ENCODE data around the gene CRYGN. TPM values are rescaled to one million over a fixed set of nuclear protein-coding genes. Genes with fewer than 3 reads are reported as not detected.

CRYGN gene
- total RNA-seq, 1 donor from 2014 or later = 0.16 TPM

GRCh38 chr7:151413241-151413640, 26.7 kb downstream of the CRYGN start:
- no peak for TF ChIP-seq CTCF (conservative IDR thresholded peaks at IDR 0.05)

GRCh38 chr7:151412318-151412717, 27.6 kb downstream of the CRYGN start:
- Mint-ChIP-seq H3K9me3 (no peaks in the 10 kb centered on the region), H3K4me3 (peak overlapping the region; percentile 41), H3K36me3 (ENCODE audit: low read depth) (no peaks in the 10 kb centered on the region), H3K4me1 (peaks cover 14% of the 10 kb centered on the region), H3K27me3 (ENCODE audit: low read depth) (peaks cover 39% of the 10 kb centered on the region), H3K27ac (ENCODE audit: unreplicated experiment) (no peak overlapping the region)
- no peak for TF ChIP-seq CTCF (conservative IDR thresholded peaks at IDR 0.05)
- DNase-seq (ENCODE audit: low read depth, low spot score) = no peak

More at GRCh38 chr7:151413241-151413640, 26.7 kb downstream of the CRYGN start:
- Mint-ChIP-seq H3K4me3 (no peak overlapping the region), H3K27ac (ENCODE audit: unreplicated experiment) (no peak overlapping the region), H3K36me3 (ENCODE audit: low read depth) (peaks cover 3% of the 10 kb centered on the region), H3K4me1 (peaks cover 14% of the 10 kb centered on the region), H3K9me3 (peaks cover 2% of the 10 kb centered on the region), H3K27me3 (ENCODE audit: low read depth) (peaks cover 39% of the 10 kb centered on the region)
- no peak for DNase-seq (ENCODE audit: low read depth, low spot score)

- Mint-ChIP-seq H3K36me3 (ENCODE audit: low read depth) (no peaks in the 10 kb centered on the region), H3K27me3 (ENCODE audit: low read depth) (peaks cover 34% of the 10 kb centered on the region), H3K9me3 (no peaks in the 10 kb centered on the region), H3K4me3 (peak overlapping the region; percentile 89), H3K4me1 (peaks cover 20% of the 10 kb centered on the region), H3K27ac (ENCODE audit: unreplicated experiment) (no peak overlapping the region)
- DNase-seq (ENCODE audit: low read depth, low spot score) = no peak
- TF ChIP-seq CTCF (conservative IDR thresholded peaks at IDR 0.05) = no peak
These were observed 28.4 kb downstream of the CRYGN start for GRCh38 chr7:151411551-151411950.

GRCh38 chr7:151410405-151411390, 29.2 kb downstream of the CRYGN start:
- Mint-ChIP-seq H3K27ac (ENCODE audit: unreplicated experiment) (peak overlapping the region; percentile 19), H3K4me3 (peak overlapping the region; percentile 89), H3K36me3 (ENCODE audit: low read depth) (no peaks in the 10 kb centered on the region), H3K27me3 (ENCODE audit: low read depth) (peaks cover 31% of the 10 kb centered on the region), H3K4me1 (peaks cover 23% of the 10 kb centered on the region), H3K9me3 (no peaks in the 10 kb centered on the region)
- peak; percentile 36 for DNase-seq (ENCODE audit: low read depth, low spot score)
- TF ChIP-seq CTCF (conservative IDR thresholded peaks at IDR 0.05) = no peak

GRCh38 chr7:151409667-151410404, 30.1 kb downstream of the CRYGN start, which contains the start of gene WDR86:
Gene WDR86 (minus strand): TSS chr7:151410038. CDS start chr7:151409589, 449 bp downstream.
- peak within 1 kb of the TSS; percentile 92 for H3K4me3 Mint-ChIP-seq
- H3K27ac Mint-ChIP-seq (ENCODE audit: unreplicated experiment) = peak within 1 kb of the TSS; percentile 35
- peak; percentile 17 for TF ChIP-seq CTCF (conservative IDR thresholded peaks at IDR 0.05)
- H3K9me3 Mint-ChIP-seq = no peaks in the 10 kb centered on the region
- H3K27me3 Mint-ChIP-seq (ENCODE audit: low read depth) = peaks cover 31% of the 10 kb centered on the region
- H3K4me1 Mint-ChIP-seq = peaks cover 25% of the 10 kb centered on the region
- peak; percentile 51 for DNase-seq (ENCODE audit: low read depth, low spot score)
- no peaks in the 10 kb centered on the region for H3K36me3 Mint-ChIP-seq (ENCODE audit: low read depth)

Measured in neural crest cell (in vitro differentiated cells).